Measurements from ENCODE around the gene KLHL29. TPM values are rescaled to one million over a fixed set of nuclear protein-coding genes. Genes with fewer than 3 reads are reported as not detected.

The KLHL29 gene
- total RNA-seq, 2 experiments from 2014 or later, result 0.23 to 0.66 TPM

- Histone ChIP-seq H3K9me2 (ENCODE audit: insufficient read depth, low read length) (no peaks in the 10 kb centered on the region), H3K27ac (ENCODE audit: low read depth, low read length, poor library complexity, severe bottlenecking) (no peak overlapping the region), H3K4me1 (ENCODE audit: insufficient read depth, low read length, poor library complexity, severe bottlenecking) (no peaks in the 10 kb centered on the region), H3K4me2 (ENCODE audit: low read length) (no peak overlapping the region), H3K9me3 (ENCODE audit: low read length) (no peaks in the 10 kb centered on the region), H4K20me1 (ENCODE audit: insufficient read depth, low read length) (no peaks in the 10 kb centered on the region), H3K79me2 (ENCODE audit: insufficient read depth, low read depth, low read length) (no peaks in the 10 kb centered on the region), H2AFZ (ENCODE audit: low read length) (no peak overlapping the region), H3K4me3 (ENCODE audit: low read depth, low read length, poor library complexity, severe bottlenecking) (no peak overlapping the region), H3K36me3 (ENCODE audit: insufficient read depth, low read length) (no peaks in the 10 kb centered on the region)
- ChIA-PET CTCF (ENCODE audit: unreplicated experiment) (no interaction called here), POLR2A (no interaction called here)
- no peak for DNase-seq (ENCODE audit: low spot score)
- intact Hi-C loops (cut with micrococcal nuclease; ENCODE audit: unreplicated experiment), result no loop called here
- no peak for TF ChIP-seq EZH2phosphoT487 (IDR thresholded peaks at IDR 0.05; ENCODE audit: borderline replicate concordance, low read depth, low read length)
- TF ChIP-seq, protein P1, sequence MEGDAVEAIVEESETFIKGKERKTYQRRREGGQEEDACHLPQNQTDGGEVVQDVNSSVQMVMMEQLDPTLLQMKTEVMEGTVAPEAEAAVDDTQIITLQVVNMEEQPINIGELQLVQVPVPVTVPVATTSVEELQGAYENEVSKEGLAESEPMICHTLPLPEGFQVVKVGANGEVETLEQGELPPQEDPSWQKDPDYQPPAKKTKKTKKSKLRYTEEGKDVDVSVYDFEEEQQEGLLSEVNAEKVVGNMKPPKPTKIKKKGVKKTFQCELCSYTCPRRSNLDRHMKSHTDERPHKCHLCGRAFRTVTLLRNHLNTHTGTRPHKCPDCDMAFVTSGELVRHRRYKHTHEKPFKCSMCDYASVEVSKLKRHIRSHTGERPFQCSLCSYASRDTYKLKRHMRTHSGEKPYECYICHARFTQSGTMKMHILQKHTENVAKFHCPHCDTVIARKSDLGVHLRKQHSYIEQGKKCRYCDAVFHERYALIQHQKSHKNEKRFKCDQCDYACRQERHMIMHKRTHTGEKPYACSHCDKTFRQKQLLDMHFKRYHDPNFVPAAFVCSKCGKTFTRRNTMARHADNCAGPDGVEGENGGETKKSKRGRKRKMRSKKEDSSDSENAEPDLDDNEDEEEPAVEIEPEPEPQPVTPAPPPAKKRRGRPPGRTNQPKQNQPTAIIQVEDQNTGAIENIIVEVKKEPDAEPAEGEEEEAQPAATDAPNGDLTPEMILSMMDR (conservative IDR thresholded peaks at IDR 0.05; ENCODE audit: low read length), result no peak
- no TSS peak for BruUV-seq (replicated peaks)
Observed at GRCh38 chr2:23549051-23549450, 164.1 kb downstream of the KLHL29 start.

DNA sequence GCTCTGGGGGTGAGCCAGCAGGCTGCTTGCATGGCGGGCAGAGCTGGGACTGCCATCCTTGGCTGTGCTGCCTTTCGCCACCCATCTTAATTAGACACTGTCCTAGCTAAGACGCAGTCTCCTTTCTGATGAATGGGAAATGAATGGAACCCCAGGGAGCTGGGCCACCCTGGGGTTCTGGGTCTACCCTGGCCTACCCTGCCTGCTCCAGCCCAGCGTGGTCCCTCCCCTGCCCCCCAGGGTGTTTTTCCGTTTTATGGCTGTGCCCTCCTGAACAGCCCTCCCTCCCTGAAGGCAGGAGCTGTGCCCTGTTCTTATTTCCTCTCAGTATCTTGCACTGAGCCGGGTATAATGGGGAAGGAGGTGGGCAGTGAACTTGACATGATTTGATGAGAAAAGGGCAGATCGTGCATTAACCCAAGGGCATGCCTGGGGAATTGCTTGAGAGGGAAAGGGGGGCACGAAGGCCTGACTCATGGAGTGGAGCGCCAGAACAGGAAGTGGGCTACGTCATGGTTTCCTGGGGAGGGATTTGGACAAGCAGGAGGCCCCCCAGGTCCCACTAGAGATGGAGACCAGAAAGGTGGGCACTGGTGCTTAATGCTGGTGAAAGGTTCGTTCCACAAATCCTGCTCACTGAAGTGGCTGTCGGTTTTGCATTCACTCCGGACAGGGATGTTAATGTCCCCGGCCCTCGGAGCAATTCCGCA lies 165.0 kb downstream of the KLHL29 start:
- Histone ChIP-seq H4K20me1 (ENCODE audit: insufficient read depth, low read length) (no peaks in the 10 kb centered on the region), H2AFZ (ENCODE audit: low read length) (no peak overlapping the region), H3K4me1 (ENCODE audit: insufficient read depth, low read length, poor library complexity, severe bottlenecking) (no peaks in the 10 kb centered on the region), H3K4me3 (ENCODE audit: low read depth, low read length, poor library complexity, severe bottlenecking) (no peak overlapping the region), H3K9me3 (ENCODE audit: low read length) (no peaks in the 10 kb centered on the region), H3K9me2 (ENCODE audit: insufficient read depth, low read length) (no peaks in the 10 kb centered on the region), H3K27ac (ENCODE audit: low read depth, low read length, poor library complexity, severe bottlenecking) (no peak overlapping the region), H3K36me3 (ENCODE audit: insufficient read depth, low read length) (no peaks in the 10 kb centered on the region), H3K79me2 (ENCODE audit: insufficient read depth, low read depth, low read length) (no peaks in the 10 kb centered on the region), H3K4me2 (ENCODE audit: low read length) (no peak overlapping the region)
- no TSS peak for BruUV-seq (replicated peaks)
- DNase-seq (ENCODE audit: low spot score), result no peak
- intact Hi-C loops (cut with micrococcal nuclease; ENCODE audit: unreplicated experiment), result no loop called here
- TF ChIP-seq, protein P1 (conservative IDR thresholded peaks at IDR 0.05; ENCODE audit: low read length), result no peak
- POLR2A ChIA-PET, result interaction anchor here (0.6 kb wide), 1 partner anchor 412 kb away, joined by 3 read pairs; no protein-coding TSS in a partner anchor
- CTCF ChIA-PET (ENCODE audit: unreplicated experiment), result no interaction called here

DNA sequence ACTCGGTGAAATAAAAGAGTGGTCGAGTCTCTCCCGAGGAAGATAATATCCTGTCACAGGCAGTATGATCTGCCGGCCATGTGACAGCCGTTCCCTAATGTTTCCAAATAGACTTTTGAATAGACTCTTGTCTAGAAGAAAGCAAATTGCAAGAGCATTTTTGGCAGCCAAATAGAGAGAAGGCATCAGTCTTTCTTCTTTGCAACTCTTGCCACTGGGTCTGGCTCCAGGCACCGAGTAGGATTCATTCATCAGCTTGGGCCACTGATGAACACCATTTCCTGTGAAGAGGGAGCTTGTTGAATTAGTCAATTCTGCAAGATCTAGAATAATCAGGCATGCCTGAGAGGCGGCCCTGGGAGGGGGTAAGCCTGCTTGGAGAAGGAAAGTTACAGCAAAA lies 165.6 kb downstream of the KLHL29 start:
- no TSS peak for BruUV-seq (replicated peaks)
- no peak for DNase-seq (ENCODE audit: low spot score)
- intact Hi-C loops (cut with micrococcal nuclease; ENCODE audit: unreplicated experiment), result no loop called here

More for the DNA sequence above, 165.6 kb downstream of the KLHL29 start:
- Histone ChIP-seq H3K9me3 (ENCODE audit: low read length) (no peaks in the 10 kb centered on the region), H3K36me3 (ENCODE audit: insufficient read depth, low read length) (no peaks in the 10 kb centered on the region), H3K4me3 (ENCODE audit: low read depth, low read length, poor library complexity, severe bottlenecking) (no peak overlapping the region), H2AFZ (ENCODE audit: low read length) (no peak overlapping the region), H3K4me1 (ENCODE audit: insufficient read depth, low read length, poor library complexity, severe bottlenecking) (no peaks in the 10 kb centered on the region), H3K79me2 (ENCODE audit: insufficient read depth, low read depth, low read length) (no peaks in the 10 kb centered on the region), H4K20me1 (ENCODE audit: insufficient read depth, low read length) (no peaks in the 10 kb centered on the region), H3K9me2 (ENCODE audit: insufficient read depth, low read length) (no peaks in the 10 kb centered on the region), H3K4me2 (ENCODE audit: low read length) (no peak overlapping the region), H3K27ac (ENCODE audit: low read depth, low read length, poor library complexity, severe bottlenecking) (no peak overlapping the region)
- TF ChIP-seq EZH2phosphoT487 (IDR thresholded peaks at IDR 0.05; ENCODE audit: borderline replicate concordance, low read depth, low read length), result no peak
- TF ChIP-seq, protein P1 (conservative IDR thresholded peaks at IDR 0.05; ENCODE audit: low read length), result no peak
- ChIA-PET POLR2A (interaction anchor here (0.6 kb wide), 1 partner anchor 412 kb away, joined by 3 read pairs; no protein-coding TSS in a partner anchor), CTCF (ENCODE audit: unreplicated experiment) (no interaction called here)

Measured in OCI-LY7 (cell line).